IMR-90 (cell line): ENCODE data around the gene TEX2. TPM values are rescaled to one million over a fixed set of nuclear protein-coding genes. Genes with fewer than 3 reads are reported as not detected.

Source experiments
- ATAC-seq: fragments of 200-7000 bp; cut with Tn5 transposase; 2 replicates; pipeline ENCODE4 v1.9.1; 2020; ENCODE audit warnings: low read depth, mild to moderate bottlenecking, moderate library complexity
- BruUV-seq: library from RNA; stranded (reverse); fragments of 400-500 nt; replicated peaks from 2 replicates; lab custom pipeline; 2021; lab: Mats Ljungman, UMichigan
- CTCF ChIA-PET: fragments of 300-600 bp; formaldehyde crosslinking; extraction: SDS; loops from one replicate; lab custom pipeline; 2021; ENCODE audit warnings: antibody characterized with exemption; lab: Yijun Ruan, JAX
- POLR2A ChIA-PET: fragments of 300-600 bp; sonication (Branson Sonifier 250); formaldehyde crosslinking; loops from one replicate; lab custom pipeline; 2022; ENCODE audit warnings: antibody characterized with exemption; ENCODE audit not compliant: unreplicated experiment; lab: Charles Lee
- DNase-seq: peaks from one replicate; pipeline ENCODE4 v3.0.0; 2013
- H2AFZ ChIP-seq: replicated peaks from 2 replicates; pipeline ENCODE3; 2013; ENCODE audit warnings: low read length, mild to moderate bottlenecking; ENCODE audit not compliant: poor library complexity
- H2AK5ac ChIP-seq: 2 replicates; pipeline ENCODE4 v1.6.1; 2013; ENCODE audit warnings: low read depth, low read length, inconsistent platforms
- H2AK9ac ChIP-seq: replicated peaks from 2 replicates; pipeline ENCODE3; 2013; ENCODE audit warnings: mild to moderate bottlenecking, low read depth, low read length, moderate library complexity; ENCODE audit not compliant: poor library complexity
- H2BK120ac ChIP-seq: 2 replicates; pipeline ENCODE4 v1.6.1; 2013; ENCODE audit warnings: low read depth, low read length, inconsistent platforms
- H2BK15ac ChIP-seq: 3 replicates; pipeline ENCODE4 v1.6.1; 2013; ENCODE audit warnings: low read depth, low read length, inconsistent platforms
- H2BK20ac ChIP-seq: 2 replicates; pipeline ENCODE4 v1.6.1; 2013; ENCODE audit warnings: low read depth, mild to moderate bottlenecking, inconsistent platforms, low read length, moderate library complexity
- H2BK5ac ChIP-seq: 2 replicates; pipeline ENCODE4 v1.6.1; 2013; ENCODE audit warnings: mild to moderate bottlenecking, low read depth, low read length, inconsistent platforms; ENCODE audit not compliant: poor library complexity, severe bottlenecking
- H3K14ac ChIP-seq: replicated peaks from 2 replicates; pipeline ENCODE4 v1.6.1; 2013; ENCODE audit warnings: low read depth, low read length, inconsistent platforms
- H3K18ac ChIP-seq: 2 replicates; pipeline ENCODE4 v1.6.1; 2013; ENCODE audit warnings: low read depth, low read length, control low read depth
- H3K23ac ChIP-seq: 2 replicates; pipeline ENCODE4 v1.6.1; 2013; ENCODE audit warnings: low read depth, low read length, inconsistent platforms
- H3K27ac ChIP-seq: 2 replicates; pipeline ENCODE4 v1.5.1; 2013; ENCODE audit warnings: mild to moderate bottlenecking, control low read depth, low read length; ENCODE audit not compliant: insufficient read depth
- H3K27me3 ChIP-seq: 2 replicates; pipeline ENCODE4 v1.6.1; 2013; ENCODE audit warnings: low read length; ENCODE audit not compliant: control insufficient read depth, insufficient read depth
- H3K36me3 ChIP-seq: 2 replicates; pipeline ENCODE4 v1.6.1; 2013; ENCODE audit warnings: low read length, mixed read lengths; ENCODE audit not compliant: control insufficient read depth, insufficient read depth
- H3K4ac ChIP-seq: 2 replicates; pipeline ENCODE4 v1.6.1; 2013; ENCODE audit warnings: low read depth, low read length, inconsistent platforms
- H3K4me1 ChIP-seq: 2 replicates; pipeline ENCODE4 v1.6.1; 2013; ENCODE audit warnings: low read length, mixed read lengths; ENCODE audit not compliant: control insufficient read depth, insufficient read depth
- H3K4me2 ChIP-seq: 2 replicates; pipeline ENCODE4 v1.6.1; 2013; ENCODE audit warnings: low read depth, mild to moderate bottlenecking, control low read depth, low read length, moderate library complexity
- H3K4me3 ChIP-seq: 2 replicates; pipeline ENCODE4 v1.5.1; 2013; ENCODE audit warnings: low read depth, mild to moderate bottlenecking, control low read depth, low read length, moderate library complexity; ENCODE audit not compliant: insufficient read depth
- H3K56ac ChIP-seq: 2 replicates; pipeline ENCODE4 v1.6.1; 2013; ENCODE audit warnings: low read length, inconsistent platforms; ENCODE audit not compliant: insufficient read depth; ENCODE audit errors: extremely low read depth
- H3K79me1 ChIP-seq, 2 experiments: 2 replicates each; pipeline ENCODE4 v1.6.1; 2013; ENCODE audit warnings: low read length in 2 of 2, inconsistent platforms in 1 of 2, low read depth in 1 of 2
- H3K9ac ChIP-seq: 2 replicates; pipeline ENCODE4 v1.6.1; 2013; ENCODE audit warnings: low read depth, low read length, control low read depth
- H3K9me1 ChIP-seq: 2 replicates; pipeline ENCODE4 v1.6.1; 2013; ENCODE audit warnings: low read length, inconsistent platforms; ENCODE audit not compliant: insufficient read depth
- H3K9me3 ChIP-seq: 2 replicates; pipeline ENCODE4 v1.6.1; 2013; ENCODE audit warnings: low read length; ENCODE audit not compliant: control insufficient read depth, insufficient read depth
- H4K20me1 ChIP-seq: 2 replicates; pipeline ENCODE4 v1.6.1; 2013; ENCODE audit warnings: low read length, inconsistent platforms; ENCODE audit not compliant: insufficient read depth
- H4K5ac ChIP-seq: 2 replicates; pipeline ENCODE4 v1.6.1; 2013; ENCODE audit warnings: mild to moderate bottlenecking, low read depth, low read length, control low read depth
- H4K8ac ChIP-seq, 2 experiments: 2 replicates each; pipeline ENCODE4 v1.6.1; 2013; ENCODE audit warnings: low read depth in 2 of 2, low read length in 2 of 2, control low read depth in 1 of 2, inconsistent platforms in 1 of 2
- H4K91ac ChIP-seq: 2 replicates; pipeline ENCODE4 v1.6.1; 2013; ENCODE audit warnings: low read depth, low read length, inconsistent platforms; ENCODE audit not compliant: insufficient read depth
- BHLHE40 ChIP-seq: fragments of 150-350 bp; IDR thresholded peaks from 2 replicates; pipeline ENCODE4 v1.6.1; 2016; ENCODE audit warnings: mild to moderate bottlenecking, low read depth, low read length
- CEBPB ChIP-seq: IDR thresholded peaks from 2 replicates; pipeline ENCODE4 v1.6.1; 2012; ENCODE audit warnings: low read depth, low read length, improper control_type of control experiment
- CHD1 ChIP-seq: IDR thresholded peaks from 2 replicates; pipeline ENCODE4 v1.6.1; 2012; ENCODE audit warnings: low read depth, low read length, improper control_type of control experiment
- CTCF ChIP-seq: conservative IDR thresholded peaks from 2 replicates; pipeline ENCODE4 v1.5.1; 2012; ENCODE audit warnings: mild to moderate bottlenecking, low read depth, low read length, improper control_type of control experiment
- FOS ChIP-seq: fragments of 150-350 bp; IDR thresholded peaks from 2 replicates; pipeline ENCODE4 v1.6.1; 2016; ENCODE audit warnings: low read depth, low read length
- MAFK ChIP-seq: IDR thresholded peaks from 2 replicates; pipeline ENCODE4 v1.6.1; 2012; ENCODE audit warnings: low read depth, low read length, improper control_type of control experiment
- MAZ ChIP-seq: IDR thresholded peaks from 2 replicates; pipeline ENCODE4 v1.6.1; 2012; ENCODE audit warnings: low read depth, mild to moderate bottlenecking, low read length, improper control_type of control experiment, moderate library complexity, borderline replicate concordance
- MXI1 ChIP-seq: IDR thresholded peaks from 2 replicates; pipeline ENCODE4 v1.6.1; 2012; ENCODE audit warnings: low read depth, mild to moderate bottlenecking, low read length, moderate library complexity, borderline replicate concordance
- NFE2L2 ChIP-seq: fragments of 150-350 bp; IDR thresholded peaks from 2 replicates; pipeline ENCODE4 v1.6.1; 2016; ENCODE audit warnings: low read depth, mild to moderate bottlenecking, low read length
- POLR2A ChIP-seq: IDR thresholded peaks from 2 replicates; pipeline ENCODE4 v1.6.1; 2012; ENCODE audit warnings: mild to moderate bottlenecking, low read depth, low read length
- RAD21 ChIP-seq: IDR thresholded peaks from 2 replicates; pipeline ENCODE4 v1.6.1; 2012; ENCODE audit warnings: low read length, improper control_type of control experiment
- RCOR1 ChIP-seq: IDR thresholded peaks from 2 replicates; pipeline ENCODE4 v1.6.1; 2012; ENCODE audit warnings: mild to moderate bottlenecking, low read length, improper control_type of control experiment; ENCODE audit not compliant: insufficient replicate concordance
- RFX5 ChIP-seq: IDR thresholded peaks from 2 replicates; pipeline ENCODE4 v1.8.0; 2012; ENCODE audit warnings: low read depth, mild to moderate bottlenecking, low read length, moderate library complexity
- SMC3 ChIP-seq: fragments of 150-350 bp; IDR thresholded peaks from 2 replicates; pipeline ENCODE4 v1.6.1; 2016; ENCODE audit warnings: low read depth, mild to moderate bottlenecking, antibody characterized with exemption, low read length, moderate library complexity
- USF2 ChIP-seq: fragments of 150-350 bp; IDR thresholded peaks from 2 replicates; pipeline ENCODE4 v1.6.1; 2017; ENCODE audit warnings: mild to moderate bottlenecking, antibody characterized with exemption, low read length, low read depth
- WGBS, 2 experiments: methylation state at CpG; one replicate each; pipeline versions ENCODE4 v1.1.5 to v1.1.7; 2013; ENCODE audit warnings: missing lambda C conversion rate in 2 of 2; ENCODE audit not compliant: insufficient read length in 1 of 2; ENCODE audit errors: extremely low coverage in 2 of 2; 5-methylcytosine and 5-hydroxymethylcytosine counted together
- dilution Hi-C: fragments of 300-500 bp; cut with HindIII; formaldehyde crosslinking; loops from one replicate; pipeline ENCODE4 v1.14.3; 2018; ENCODE audit warnings: low sequenced_read_pairs; ENCODE audit not compliant: unreplicated experiment
- in situ Hi-C: fragments of 300-500 bp; cut with MboI; formaldehyde crosslinking; loops from 3 replicates; pipeline ENCODE4 v1.14.3; 2019; ENCODE audit warnings: low sequenced_read_pairs, inconsistent platforms, mixed read lengths
- intact Hi-C: fragments of 100-400 bp; cut with micrococcal nuclease; formaldehyde crosslinking; loops from 2 replicates; pipeline ENCODE4 v1.10.0; 2022
- polyA plus RNA-seq, 3 experiments: library from polyadenylated mRNA; depleted of rRNA; stranded (reverse); fragments of >200 nt; gene quantifications; 2 replicates each; pipeline ENCODE4 v1.2.3, GENCODE V29; 2012; ENCODE audit warnings: low replicate concordance in 1 of 3
- total RNA-seq: library from RNA; depleted of rRNA; stranded (reverse); fragments of >200 nt; gene quantifications from 2 replicates; pipeline ENCODE4 v1.2.3, GENCODE V29; 2012

TEX2 gene
- total and polyA plus RNA-seq, 2 of the 4 experiments (the other 2 are of a cell fraction), result 18.2 to 21.9 TPM

GRCh38 chr17:64269687-64270649 is 6.9 kb upstream of the TEX2 start:
- no peaks in the 10 kb centered on the region for H3K36me3 ChIP-seq
- in situ Hi-C loops, result no loop called here
- no peak for TF ChIP-seq MAFK
- TF ChIP-seq POLR2A, result no peak
- no peak for TF ChIP-seq RFX5
- TF ChIP-seq NFE2L2, result no peak
- no peak for TF ChIP-seq USF2
- no peak for TF ChIP-seq MXI1
- TF ChIP-seq SMC3, result no peak
- TF ChIP-seq CHD1, result no peak
- TF ChIP-seq CEBPB, result no peak
- no peak for TF ChIP-seq CTCF
- no peak for TF ChIP-seq BHLHE40
- no peak for TF ChIP-seq FOS
- TF ChIP-seq MAZ, result no peak
- no peak for TF ChIP-seq RCOR1
- no peak for TF ChIP-seq RAD21

More at GRCh38 chr17:64269687-64270649, 6.9 kb upstream of the TEX2 start:
- no peaks in the 10 kb centered on the region for H3K4me1 ChIP-seq
- ATAC-seq (no peak), DNase-seq (no peak)
- no peaks in the 10 kb centered on the region for H4K20me1 ChIP-seq
- H3K27me3 ChIP-seq, result peaks cover 35% of the 10 kb centered on the region
- no peak overlapping the region for H2BK20ac ChIP-seq
- no peak overlapping the region for H2AFZ ChIP-seq
- no peak overlapping the region for H3K27ac ChIP-seq
- peaks cover 11% of the 10 kb centered on the region for H3K9me3 ChIP-seq
- H3K56ac ChIP-seq, result no peak overlapping the region
- H2BK5ac ChIP-seq, result no peak overlapping the region
- intact Hi-C loops (no loop called here), dilution Hi-C loops (no loop called here)
- no peak overlapping the region for H3K14ac ChIP-seq
- no peak overlapping the region for H2BK15ac ChIP-seq
- no peak overlapping the region for H4K8ac ChIP-seq
- POLR2A ChIA-PET, result interaction anchor here (0.6 kb wide), 1 partner anchor 60 kb away, joined by 9 read pairs; no protein-coding TSS in a partner anchor
- H3K4me2 ChIP-seq, result no peak overlapping the region
- no peak overlapping the region for H4K91ac ChIP-seq
- CTCF ChIA-PET, result no interaction called here
- no peak overlapping the region for H3K4ac ChIP-seq
- no peak overlapping the region for H2AK9ac ChIP-seq
- H3K79me1 ChIP-seq, result no peaks in the 10 kb centered on the region
- H3K9ac ChIP-seq, result no peak overlapping the region
- no peak overlapping the region for H3K4me3 ChIP-seq
- no peak overlapping the region for H3K23ac ChIP-seq
- H3K9me1 ChIP-seq, result no peaks in the 10 kb centered on the region
- H2AK5ac ChIP-seq, result no peak overlapping the region
- no TSS peak for BruUV-seq
- no peak overlapping the region for H4K5ac ChIP-seq
- no CpG with 5 or more reads among the region's 7 CpGs for WGBS, 2 experiments
- H2BK120ac ChIP-seq, result no peak overlapping the region
- no peak overlapping the region for H3K18ac ChIP-seq
